Measurements from ENCODE around the gene ZCWPW1. TPM values are rescaled to one million over a fixed set of nuclear protein-coding genes. Genes with fewer than 3 reads are reported as not detected.

The ZCWPW1 gene
- total RNA-seq, 2 experiments from 2014 or later: 4.1 to 10.8 TPM

DNA sequence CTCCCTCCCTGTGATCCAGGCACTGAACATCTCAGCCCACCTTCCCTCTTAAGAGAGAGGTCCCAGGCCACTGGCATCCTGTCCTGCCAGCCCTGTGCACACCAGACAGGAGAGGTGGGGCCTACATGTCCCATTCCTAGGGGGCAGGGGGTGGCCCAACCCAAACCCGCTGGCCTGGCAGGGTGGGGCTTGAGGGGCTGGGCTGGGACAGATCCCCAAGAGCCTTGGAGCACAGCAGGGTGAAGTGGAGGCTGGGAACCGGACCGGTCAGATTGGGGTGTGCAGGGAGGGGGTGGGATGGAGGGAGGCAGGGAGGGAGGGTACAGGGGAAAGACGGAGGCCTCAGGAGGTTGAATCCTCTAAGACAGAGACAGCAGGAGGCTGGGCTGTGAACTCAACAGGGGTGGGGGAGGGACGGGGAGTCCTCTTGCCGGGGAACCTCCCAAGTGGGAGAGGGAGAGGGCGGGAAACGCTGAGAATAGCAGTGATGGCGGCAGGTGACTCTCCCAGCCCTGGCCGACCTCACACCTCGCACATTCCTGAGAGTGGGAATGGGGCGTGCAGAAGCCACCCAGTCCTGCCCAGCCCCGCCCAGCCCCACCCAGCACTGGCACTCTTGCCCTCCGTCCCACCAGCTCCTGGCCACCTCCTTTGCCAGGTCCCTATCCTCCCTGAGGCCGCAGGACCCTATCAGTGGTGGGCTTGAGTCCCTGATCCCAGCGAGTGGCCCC is 43.8 kb upstream of the ZCWPW1 start:
- H3K79me2 ChIP-seq (ENCODE audit: insufficient read depth, low read depth, low read length): peaks cover 20% of the 10 kb centered on the region; the same call in 1 of the 2 replicates
- peaks cover 33% of the 10 kb centered on the region for H3K4me1 ChIP-seq (ENCODE audit: insufficient read depth, low read length, poor library complexity, severe bottlenecking)
- H3K9me2 ChIP-seq (ENCODE audit: insufficient read depth, low read length): no peaks in the 10 kb centered on the region
- POLR2A ChIA-PET: no interaction called here
- H4K20me1 ChIP-seq (ENCODE audit: insufficient read depth, low read length): peaks cover 6% of the 10 kb centered on the region; the same call in 1 of the 2 replicates
- H2AFZ ChIP-seq (ENCODE audit: low read length): no peak overlapping the region
- DNase-seq (ENCODE audit: low spot score): no peak
- CTCF ChIA-PET (ENCODE audit: unreplicated experiment): no interaction called here
- no peaks in the 10 kb centered on the region for H3K9me3 ChIP-seq (ENCODE audit: low read length)
- TF ChIP-seq, protein P1, sequence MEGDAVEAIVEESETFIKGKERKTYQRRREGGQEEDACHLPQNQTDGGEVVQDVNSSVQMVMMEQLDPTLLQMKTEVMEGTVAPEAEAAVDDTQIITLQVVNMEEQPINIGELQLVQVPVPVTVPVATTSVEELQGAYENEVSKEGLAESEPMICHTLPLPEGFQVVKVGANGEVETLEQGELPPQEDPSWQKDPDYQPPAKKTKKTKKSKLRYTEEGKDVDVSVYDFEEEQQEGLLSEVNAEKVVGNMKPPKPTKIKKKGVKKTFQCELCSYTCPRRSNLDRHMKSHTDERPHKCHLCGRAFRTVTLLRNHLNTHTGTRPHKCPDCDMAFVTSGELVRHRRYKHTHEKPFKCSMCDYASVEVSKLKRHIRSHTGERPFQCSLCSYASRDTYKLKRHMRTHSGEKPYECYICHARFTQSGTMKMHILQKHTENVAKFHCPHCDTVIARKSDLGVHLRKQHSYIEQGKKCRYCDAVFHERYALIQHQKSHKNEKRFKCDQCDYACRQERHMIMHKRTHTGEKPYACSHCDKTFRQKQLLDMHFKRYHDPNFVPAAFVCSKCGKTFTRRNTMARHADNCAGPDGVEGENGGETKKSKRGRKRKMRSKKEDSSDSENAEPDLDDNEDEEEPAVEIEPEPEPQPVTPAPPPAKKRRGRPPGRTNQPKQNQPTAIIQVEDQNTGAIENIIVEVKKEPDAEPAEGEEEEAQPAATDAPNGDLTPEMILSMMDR (conservative IDR thresholded peaks at IDR 0.05; ENCODE audit: low read length): no peak
- TF ChIP-seq EZH2phosphoT487 (IDR thresholded peaks at IDR 0.05; ENCODE audit: borderline replicate concordance, low read depth, low read length): no peak
- no peak overlapping the region for H3K27ac ChIP-seq (ENCODE audit: low read depth, low read length, poor library complexity, severe bottlenecking)
- H3K4me2 ChIP-seq (ENCODE audit: low read length): no peak overlapping the region
- H3K4me3 ChIP-seq (ENCODE audit: low read depth, low read length, poor library complexity, severe bottlenecking): no peak overlapping the region
- peaks cover 61% of the 10 kb centered on the region for H3K36me3 ChIP-seq (ENCODE audit: insufficient read depth, low read length)
- BruUV-seq (replicated peaks): no TSS peak
- intact Hi-C loops (cut with micrococcal nuclease; ENCODE audit: unreplicated experiment): loop anchor here (10.0 kb wide), 1 partner anchor 203 kb away; the partner anchor contains the start of gene GNB2

DNA sequence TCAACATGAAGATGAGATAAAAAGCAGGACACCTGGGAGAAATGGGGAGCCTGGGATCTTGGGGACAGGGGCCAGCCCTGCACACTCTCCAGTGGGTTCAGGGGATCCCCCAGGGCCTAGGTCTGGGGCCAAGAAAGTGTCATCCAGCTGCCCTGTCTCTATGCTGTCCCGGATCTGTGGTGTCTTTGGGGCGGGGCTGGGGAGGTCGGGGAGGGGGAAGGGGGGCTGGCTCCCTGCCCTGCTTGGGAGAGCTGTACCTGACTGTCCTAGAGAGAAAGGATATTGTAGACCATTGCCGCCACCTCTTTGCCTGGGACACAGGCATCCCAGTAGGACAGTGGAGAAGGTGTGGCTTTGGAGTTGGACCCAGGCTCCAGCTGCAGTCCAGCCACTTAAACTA is 42.5 kb upstream of the ZCWPW1 start:
- intact Hi-C loops (cut with micrococcal nuclease; ENCODE audit: unreplicated experiment): loop anchor here (10.0 kb wide), 1 partner anchor 204 kb away; the partner anchor contains the start of gene GNB2
- Histone ChIP-seq H3K4me3 (ENCODE audit: low read depth, low read length, poor library complexity, severe bottlenecking) (no peak overlapping the region), H4K20me1 (ENCODE audit: insufficient read depth, low read length) (no peaks in the 10 kb centered on the region), H2AFZ (ENCODE audit: low read length) (no peak overlapping the region), H3K9me2 (ENCODE audit: insufficient read depth, low read length) (no peaks in the 10 kb centered on the region), H3K9me3 (ENCODE audit: low read length) (no peaks in the 10 kb centered on the region), H3K36me3 (ENCODE audit: insufficient read depth, low read length) (peaks cover 56% of the 10 kb centered on the region), H3K4me1 (ENCODE audit: insufficient read depth, low read length, poor library complexity, severe bottlenecking) (peaks cover 20% of the 10 kb centered on the region), H3K79me2 (ENCODE audit: insufficient read depth, low read depth, low read length) (peaks cover 7% of the 10 kb centered on the region; the same call in 1 of the 2 replicates), H3K4me2 (ENCODE audit: low read length) (no peak overlapping the region), H3K27ac (ENCODE audit: low read depth, low read length, poor library complexity, severe bottlenecking) (no peak overlapping the region)
- CTCF ChIA-PET (ENCODE audit: unreplicated experiment): no interaction called here
- DNase-seq (ENCODE audit: low spot score): no peak
- POLR2A ChIA-PET: interaction anchor here (0.9 kb wide), 1 partner anchor 10 kb away, joined by 3 read pairs; no protein-coding TSS in a partner anchor
- no peak for TF ChIP-seq EZH2phosphoT487 (IDR thresholded peaks at IDR 0.05; ENCODE audit: borderline replicate concordance, low read depth, low read length)
- BruUV-seq (replicated peaks): no TSS peak

DNA sequence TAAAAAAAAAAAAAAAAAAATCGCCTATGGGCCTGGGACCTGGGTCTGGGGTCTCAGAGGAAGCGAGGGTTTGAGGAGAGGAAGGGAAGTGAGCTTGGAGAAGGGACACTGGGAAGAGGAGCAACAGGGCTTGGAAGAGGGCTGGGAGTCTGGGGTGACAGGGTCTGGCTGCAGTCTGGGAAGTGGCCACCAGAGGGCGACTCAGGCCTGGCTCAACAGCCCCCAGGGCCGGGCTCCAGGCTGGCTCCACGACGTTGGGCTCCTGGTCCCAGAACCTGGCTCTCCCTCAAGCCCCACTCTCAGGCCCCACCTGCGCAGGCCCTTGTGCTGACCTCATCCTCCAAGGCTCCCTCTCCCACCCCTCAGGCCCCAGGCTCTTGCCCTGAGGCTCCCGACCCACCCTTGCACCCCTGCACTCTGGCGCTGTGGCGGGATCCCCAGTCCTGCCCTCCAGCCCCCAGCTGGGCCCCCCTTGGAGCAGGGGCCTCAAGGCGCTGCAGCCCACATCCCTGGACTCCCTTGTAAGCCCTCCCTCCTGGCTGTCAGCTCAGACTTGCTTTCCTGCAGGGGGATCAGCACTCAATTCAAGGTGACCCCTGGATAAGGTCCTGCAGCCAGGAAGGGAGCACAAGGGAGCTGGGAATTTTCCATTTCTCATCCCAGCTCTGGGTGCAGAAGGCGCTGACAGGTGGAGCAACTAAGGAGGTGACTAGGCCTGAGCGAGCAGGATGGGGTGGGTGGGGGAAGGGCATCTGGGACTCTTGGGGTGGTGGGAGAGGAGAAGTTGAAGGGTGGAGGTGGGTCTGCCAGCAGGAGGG is 40.9 kb upstream of the ZCWPW1 start:
- no peak overlapping the region for H3K4me3 ChIP-seq (ENCODE audit: low read depth, low read length, poor library complexity, severe bottlenecking)
- TF ChIP-seq, protein P1 (conservative IDR thresholded peaks at IDR 0.05; ENCODE audit: low read length): peak; percentile 87
- no peak for TF ChIP-seq EZH2phosphoT487 (IDR thresholded peaks at IDR 0.05; ENCODE audit: borderline replicate concordance, low read depth, low read length)
- BruUV-seq (replicated peaks): no TSS peak
- H3K9me2 ChIP-seq (ENCODE audit: insufficient read depth, low read length): no peaks in the 10 kb centered on the region
- peaks cover 40% of the 10 kb centered on the region for H3K36me3 ChIP-seq (ENCODE audit: insufficient read depth, low read length)
- H4K20me1 ChIP-seq (ENCODE audit: insufficient read depth, low read length): no peaks in the 10 kb centered on the region
- POLR2A ChIA-PET: interaction anchor here (0.6 to 1.7 kb wide), 3 partner anchors 10 to 120 kb away, joined by 3 to 6 read pairs (median 4); partner anchors contain the start of gene TSC22D4
- no peaks in the 10 kb centered on the region for H3K9me3 ChIP-seq (ENCODE audit: low read length)
- H3K4me1 ChIP-seq (ENCODE audit: insufficient read depth, low read length, poor library complexity, severe bottlenecking): peaks cover 10% of the 10 kb centered on the region
- intact Hi-C loops (cut with micrococcal nuclease; ENCODE audit: unreplicated experiment): loop anchor here (1.0 to 10.0 kb wide), 3 partner anchors 13 to 205 kb away; partner anchors contain the start of genes GNB2 and NYAP1
- CTCF ChIA-PET (ENCODE audit: unreplicated experiment): interaction anchor here (0.6 kb wide), 1 partner anchor 1327 kb away, joined by 4 read pairs; no protein-coding TSS in a partner anchor
- DNase-seq (ENCODE audit: low spot score): peak; percentile 75
- H3K27ac ChIP-seq (ENCODE audit: low read depth, low read length, poor library complexity, severe bottlenecking): no peak overlapping the region
- H2AFZ ChIP-seq (ENCODE audit: low read length): no peak overlapping the region
- H3K4me2 ChIP-seq (ENCODE audit: low read length): no peak overlapping the region
- no peaks in the 10 kb centered on the region for H3K79me2 ChIP-seq (ENCODE audit: insufficient read depth, low read depth, low read length)
